Natural killer cell (primary cell): ENCODE data around the gene CFL1. TPM values are rescaled to one million over a fixed set of nuclear protein-coding genes. Genes with fewer than 3 reads are reported as not detected.

Experiments
- ATAC-seq, 3 donors: fragments of 150-1000 bp in 2 of 3; fragments of 200-7000 bp in 1 of 3; cut with Tn5 transposase; 1 replicate in 1 of 3; 2 replicates in 2 of 3; pipeline ENCODE4 v1.10.0; 2021; ENCODE audit warnings: mild to moderate bottlenecking in 2 of 3, moderate library complexity in 2 of 3
- DNase-seq, 2 donors: peaks; one replicate each; pipeline versions ENCODE4 v3.0.0 to v3.0.0-alpha.2; 2013 to 2021; ENCODE audit warnings: mixed read lengths in 1 of 2
- H3K27ac ChIP-seq: one replicate; pipeline ENCODE4 v1.5.1; 2013; ENCODE audit warnings: mild to moderate bottlenecking, low read length
- H3K27me3 ChIP-seq: one replicate; pipeline ENCODE4 v1.6.1; 2013; ENCODE audit warnings: low read length; ENCODE audit not compliant: control insufficient read depth, insufficient read depth
- H3K36me3 ChIP-seq: one replicate; pipeline ENCODE4 v1.6.1; 2013; ENCODE audit warnings: low read length; ENCODE audit not compliant: control insufficient read depth, insufficient read depth
- H3K4me1 ChIP-seq: one replicate; pipeline ENCODE4 v1.6.1; 2013; ENCODE audit warnings: low read length; ENCODE audit not compliant: control insufficient read depth, insufficient read depth
- H3K4me3 ChIP-seq: one replicate; pipeline ENCODE4 v1.5.1; 2013; ENCODE audit warnings: low read length
- H3K9me3 ChIP-seq: one replicate; pipeline ENCODE4 v1.6.1; 2013; ENCODE audit warnings: low read length; ENCODE audit not compliant: control insufficient read depth, insufficient read depth
- H3K27ac Mint-ChIP-seq, 2 donors: one replicate each; pipeline ENCODE4 v1.8.0; 2022; ENCODE audit warnings: mild to moderate bottlenecking in 2 of 2, mixed read lengths in 2 of 2, moderate library complexity in 1 of 2
- H3K27me3 Mint-ChIP-seq, 2 donors: one replicate each; pipeline ENCODE4 v1.8.0; 2022; ENCODE audit warnings: low read depth in 2 of 2, mixed read lengths in 2 of 2
- H3K36me3 Mint-ChIP-seq: one replicate; pipeline ENCODE4 v1.8.0; 2022; ENCODE audit warnings: mixed read lengths
- H3K4me1 Mint-ChIP-seq, 2 donors: one replicate each; pipeline ENCODE4 v1.8.0; 2022; ENCODE audit warnings: mixed read lengths in 2 of 2
- H3K4me3 Mint-ChIP-seq: one replicate; pipeline ENCODE4 v1.8.0; 2022; ENCODE audit warnings: mild to moderate bottlenecking, moderate library complexity, mixed read lengths
- H3K9me3 Mint-ChIP-seq, 2 donors: one replicate each; pipeline ENCODE4 v1.8.0; 2022; ENCODE audit warnings: mixed read lengths in 2 of 2
- WGBS: methylation state at CpG from one replicate; pipeline ENCODE4 v1.1.7; 2013; ENCODE audit warnings: missing lambda C conversion rate; ENCODE audit not compliant: insufficient coverage; 5-methylcytosine and 5-hydroxymethylcytosine counted together
- intact Hi-C: fragments of 100-400 bp; cut with micrococcal nuclease; formaldehyde crosslinking; loops from one replicate; pipeline ENCODE4 v1.14.2; 2022
- total RNA-seq, 4 donors: library from RNA; stranded (reverse); fragments of 120-200 nt in 1 of 4; gene quantifications; one replicate each; pipeline versions ENCODE4 v1.2.3 to v1.2.4, GENCODE V29; 2013 to 2022
- TF ChIP-seq, protein P1 (sequence below): fragments of 200-600 bp; IDR thresholded peaks from one replicate; pipeline ENCODE4 v1.8.0; 2022; ENCODE audit warnings: antibody characterized with exemption

CFL1 gene
- total RNA-seq, 3 donors from 2014 or later (not counting 1 experiment from before 2014, with no cell fraction given) = 1,035 to 1,220 (median 1,095) TPM

DNA sequence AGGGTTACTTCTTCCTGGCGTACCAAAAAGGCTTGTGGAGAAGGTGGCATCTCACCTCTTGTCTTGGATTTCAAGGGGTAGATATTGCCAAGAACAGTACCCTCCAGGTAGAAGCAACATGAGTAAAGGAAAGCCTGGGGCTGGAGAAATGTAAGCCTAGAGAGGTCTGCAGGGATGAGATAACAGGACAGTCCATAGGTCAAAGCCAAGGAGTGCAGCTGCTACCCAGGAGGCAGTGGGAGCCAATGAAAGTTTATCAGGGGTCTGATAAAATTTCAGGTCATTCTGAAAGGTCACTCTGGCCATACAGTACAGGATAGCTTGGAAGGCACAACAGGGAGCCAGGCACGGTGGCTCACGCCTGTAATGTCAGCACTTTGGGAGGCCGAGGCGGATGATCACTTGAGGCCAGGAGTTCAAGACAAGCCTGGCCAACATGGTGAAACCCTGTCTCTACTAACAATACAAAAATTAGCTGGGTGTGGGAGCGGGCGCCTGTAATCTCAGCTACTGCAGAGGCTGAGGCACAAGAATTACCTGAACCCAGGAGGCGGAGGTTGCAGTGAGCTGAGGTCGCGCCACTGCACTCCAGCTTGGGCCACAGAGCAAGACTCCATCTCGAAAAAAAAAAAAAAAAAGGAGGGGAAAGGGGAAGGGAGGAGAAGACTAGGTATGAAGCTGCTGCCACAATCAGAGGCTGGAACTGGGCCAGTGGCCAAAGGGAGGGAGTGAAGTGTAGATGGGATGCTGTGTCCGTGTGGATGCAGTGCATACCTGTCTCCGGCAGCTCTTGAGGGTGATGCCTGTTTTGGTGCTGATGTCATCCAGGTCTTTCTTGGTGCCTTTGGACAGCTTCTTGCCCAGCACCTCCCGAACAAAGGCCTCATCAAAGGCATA, 29.1 kb upstream of the CFL1 start:
- no peaks in the 10 kb centered on the region for H3K9me3 ChIP-seq
- H3K4me1 ChIP-seq = peaks cover 68% of the 10 kb centered on the region
- peaks cover 28% of the 10 kb centered on the region for H3K36me3 ChIP-seq
- no peaks in the 10 kb centered on the region for H3K9me3 Mint-ChIP-seq
- ATAC-seq (no peak), DNase-seq (no peak)
- H3K4me3 Mint-ChIP-seq = peak overlapping the region; percentile 88
- TF ChIP-seq, protein P1, sequence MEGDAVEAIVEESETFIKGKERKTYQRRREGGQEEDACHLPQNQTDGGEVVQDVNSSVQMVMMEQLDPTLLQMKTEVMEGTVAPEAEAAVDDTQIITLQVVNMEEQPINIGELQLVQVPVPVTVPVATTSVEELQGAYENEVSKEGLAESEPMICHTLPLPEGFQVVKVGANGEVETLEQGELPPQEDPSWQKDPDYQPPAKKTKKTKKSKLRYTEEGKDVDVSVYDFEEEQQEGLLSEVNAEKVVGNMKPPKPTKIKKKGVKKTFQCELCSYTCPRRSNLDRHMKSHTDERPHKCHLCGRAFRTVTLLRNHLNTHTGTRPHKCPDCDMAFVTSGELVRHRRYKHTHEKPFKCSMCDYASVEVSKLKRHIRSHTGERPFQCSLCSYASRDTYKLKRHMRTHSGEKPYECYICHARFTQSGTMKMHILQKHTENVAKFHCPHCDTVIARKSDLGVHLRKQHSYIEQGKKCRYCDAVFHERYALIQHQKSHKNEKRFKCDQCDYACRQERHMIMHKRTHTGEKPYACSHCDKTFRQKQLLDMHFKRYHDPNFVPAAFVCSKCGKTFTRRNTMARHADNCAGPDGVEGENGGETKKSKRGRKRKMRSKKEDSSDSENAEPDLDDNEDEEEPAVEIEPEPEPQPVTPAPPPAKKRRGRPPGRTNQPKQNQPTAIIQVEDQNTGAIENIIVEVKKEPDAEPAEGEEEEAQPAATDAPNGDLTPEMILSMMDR = no peak
- H3K27me3 ChIP-seq = no peaks in the 10 kb centered on the region
- no peak overlapping the region for H3K4me3 ChIP-seq
- peak overlapping the region; percentile 97 for H3K27ac ChIP-seq
- no peaks in the 10 kb centered on the region for H3K27me3 Mint-ChIP-seq
- intact Hi-C loops = no loop called here
- no peaks in the 10 kb centered on the region for H3K36me3 Mint-ChIP-seq
- WGBS = 91% methylated on average over 14 of the region's 14 CpGs
- peaks cover 48 to 67% of the 10 kb centered on the region in 2 donors for H3K4me1 Mint-ChIP-seq
- peak overlapping the region; percentile 88 to 96 for H3K27ac Mint-ChIP-seq

DNA sequence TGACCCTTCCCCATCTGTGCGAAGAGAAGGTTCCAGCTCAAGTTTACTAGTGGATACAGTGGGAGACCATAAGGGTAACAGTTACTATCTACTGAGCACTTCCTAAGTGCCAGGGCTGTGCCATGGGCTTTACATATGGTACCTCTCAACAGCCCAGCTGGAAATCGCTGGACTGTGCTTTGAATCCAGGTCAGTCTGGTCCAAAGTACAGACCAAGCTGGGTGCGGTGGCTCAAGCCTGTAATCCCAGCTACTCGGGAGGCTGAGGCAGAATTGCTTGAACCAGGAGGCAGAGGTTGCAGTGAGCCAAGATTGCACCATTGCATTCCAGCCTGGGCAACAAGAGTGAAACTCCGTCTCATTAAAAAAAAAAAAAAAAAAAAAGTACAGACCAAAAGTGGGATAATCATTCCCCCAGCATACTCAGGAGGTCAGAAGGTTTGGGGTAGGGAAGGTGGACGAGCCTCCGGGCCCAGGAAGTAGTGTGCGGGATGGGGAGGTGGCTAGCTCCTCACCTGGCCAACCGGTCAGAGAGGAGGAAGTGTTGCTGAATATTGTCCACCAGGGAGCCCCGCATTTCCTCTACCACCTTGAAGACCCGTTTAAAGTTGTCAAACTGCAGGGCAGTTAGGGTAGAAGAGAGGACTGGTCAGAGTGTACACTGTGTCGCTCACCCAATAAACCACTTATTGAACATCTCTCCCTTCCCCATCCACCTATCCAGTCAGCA, 28.0 kb upstream of the CFL1 start:
- Mint-ChIP-seq H3K4me1 (peaks cover 57 to 73% of the 10 kb centered on the region in 2 donors), H3K27ac (peak overlapping the region; percentile 78 to 96)
- H3K4me1 ChIP-seq = peaks cover 69% of the 10 kb centered on the region

DNA sequence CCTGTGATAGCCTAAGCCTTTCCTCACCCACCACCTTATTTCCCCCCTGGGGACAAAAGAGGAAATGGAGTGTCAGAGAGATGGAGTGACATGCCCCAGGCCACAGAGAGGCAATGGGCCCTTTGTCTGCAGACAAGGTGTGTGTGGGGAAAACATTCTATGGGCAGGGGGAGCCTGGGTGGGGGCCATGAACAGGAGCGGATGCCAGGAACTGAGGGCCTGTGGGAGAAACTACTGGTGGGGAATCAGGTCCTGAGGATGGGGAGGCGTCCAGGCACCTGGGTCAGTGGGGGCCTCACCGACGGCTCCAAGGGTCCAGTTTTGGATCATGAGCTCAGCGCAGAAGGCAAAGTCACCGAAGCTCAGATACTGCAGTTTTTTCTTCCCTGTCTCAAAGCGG, 27.3 kb upstream of the CFL1 start:
- intact Hi-C loops = no loop called here
- ATAC-seq (no peak), DNase-seq (no peak)
- Histone ChIP-seq H3K27ac (peak overlapping the region; percentile 20), H3K9me3 (no peaks in the 10 kb centered on the region), H3K36me3 (peaks cover 34% of the 10 kb centered on the region), H3K4me1 (peaks cover 76% of the 10 kb centered on the region), H3K27me3 (no peaks in the 10 kb centered on the region), H3K4me3 (no peak overlapping the region)
- TF ChIP-seq, protein P1 = no peak
- Mint-ChIP-seq H3K27me3 (no peaks in the 10 kb centered on the region), H3K4me3 (no peak overlapping the region), H3K4me1 (peaks cover 62 to 79% of the 10 kb centered on the region in 2 donors), H3K27ac (peak overlapping the region; percentile 83 to 84), H3K36me3 (no peaks in the 10 kb centered on the region), H3K9me3 (no peaks in the 10 kb centered on the region)
- WGBS = 98% methylated on average over 7 of the region's 7 CpGs

More for the DNA sequence above, 28.0 kb upstream of the CFL1 start:
- Mint-ChIP-seq H3K27me3 (no peaks in the 10 kb centered on the region), H3K9me3 (no peaks in the 10 kb centered on the region), H3K4me3 (peak overlapping the region; percentile 88), H3K36me3 (no peaks in the 10 kb centered on the region)
- WGBS = 91% methylated on average over 7 of the region's 12 CpGs
- Histone ChIP-seq H3K27ac (no peak overlapping the region), H3K27me3 (no peaks in the 10 kb centered on the region), H3K9me3 (no peaks in the 10 kb centered on the region), H3K36me3 (peaks cover 34% of the 10 kb centered on the region), H3K4me3 (no peak overlapping the region)
- intact Hi-C loops = no loop called here
- DNase-seq (no peak), ATAC-seq (no peak)
- TF ChIP-seq, protein P1 = no peak
